HepG2 (cell line): ENCODE results near the gene GNG7. TPM values are rescaled to one million over a fixed set of nuclear protein-coding genes. Genes with fewer than 3 reads are reported as not detected.
A peak's percentile ranks its signal among the peaks of the same experiment; 100 is the strongest.

Experiments
- ATAC-seq: fragments of 200-7000 bp; cut with Tn5 transposase; 3 replicates; pipeline ENCODE4 v1.9.1; 2020; ENCODE audit warnings: mild to moderate bottlenecking, moderate library complexity
- BruUV-seq: library from RNA; stranded (reverse); fragments of 400-500 nt; replicated peaks from 2 replicates; lab custom pipeline; 2021; lab: Mats Ljungman, UMichigan
- CTCF ChIA-PET: fragments of 300-600 bp; formaldehyde crosslinking; extraction: SDS; loops from one replicate; lab custom pipeline; 2021; ENCODE audit warnings: low total read pairs, inconsistent platforms, low intra/inter-chr PET ratio; lab: Yijun Ruan, JAX
- POLR2A ChIA-PET: fragments of 350-600 bp; sonication (Branson Sonifier 250); formaldehyde crosslinking; loops from one replicate; lab custom pipeline; 2020; ENCODE audit warnings: antibody characterized with exemption, inconsistent platforms; lab: Yijun Ruan, JAX
- DNase-seq: peaks from one replicate; pipeline ENCODE4 v3.0.0-alpha.2; 2015; ENCODE audit warnings: low spot score
- FAIRE-seq: peaks from 3 replicates; lab custom pipeline; 2011; peaks lifted over from hg19 to GRCh38; lab: Jason Lieb, UNC
- H2AFZ ChIP-seq: one replicate; pipeline ENCODE4 v1.6.1; 2011; ENCODE audit warnings: low read length, inconsistent platforms
- H3K27ac ChIP-seq: fragments of 300-600 bp; 3 replicates; pipeline ENCODE4 v1.8.0; 2011; ENCODE audit warnings: mixed run types, mild to moderate bottlenecking, mixed read lengths, low read length, inconsistent platforms; ENCODE audit not compliant: insufficient read depth; ENCODE audit errors: extremely low read length
- H3K27me3 ChIP-seq, 2 experiments: fragments of 200-600 bp in 1 of 2; 2 replicates in 1 of 2; 3 replicates in 1 of 2; pipeline versions ENCODE4 v1.6.0 to v1.8.0; 2011; ENCODE audit warnings: low read length in 2 of 2, mild to moderate bottlenecking in 2 of 2, moderate library complexity in 2 of 2, inconsistent platforms in 1 of 2; ENCODE audit not compliant: insufficient read depth in 2 of 2, control insufficient read depth in 1 of 2
- H3K36me3 ChIP-seq, 2 experiments: fragments of 200-600 bp in 1 of 2; replicated peaks in 1 of 2; 2 replicates in 1 of 2; 3 replicates in 1 of 2; pipeline versions ENCODE4 v1.5.1 to v1.8.0; 2011; ENCODE audit warnings: low read length in 2 of 2, inconsistent platforms in 1 of 2; ENCODE audit not compliant: insufficient read depth in 2 of 2, control insufficient read depth in 1 of 2
- H3K4me1 ChIP-seq: 2 replicates; pipeline ENCODE4 v1.5.1; 2012; ENCODE audit warnings: low read length, inconsistent platforms; ENCODE audit not compliant: insufficient read depth
- H3K4me2 ChIP-seq: 2 replicates; pipeline ENCODE4 v1.6.0; 2011; ENCODE audit warnings: low read depth, low read length, inconsistent platforms
- H3K4me3 ChIP-seq, 3 experiments: fragments of 200-600 bp in 1 of 3; sonication (generic), shearing (Covaris generic) in 1 of 3; replicated peaks in 1 of 3; 2 replicates each; pipeline ENCODE4 v1.5.1; 2011 to 2016; ENCODE audit warnings: low read length in 3 of 3, inconsistent platforms in 2 of 3, low read depth in 2 of 3, mild to moderate bottlenecking in 2 of 3, control low read depth in 1 of 3, mixed read lengths in 1 of 3; ENCODE audit not compliant: insufficient read depth in 1 of 3
- H3K79me2 ChIP-seq: one replicate; pipeline ENCODE4 v1.6.1; 2011; ENCODE audit warnings: low read length, inconsistent platforms; ENCODE audit not compliant: insufficient read depth
- H3K9ac ChIP-seq: 2 replicates; pipeline ENCODE4 v1.6.0; 2011; ENCODE audit warnings: mild to moderate bottlenecking, low read depth, low read length, inconsistent platforms; ENCODE audit not compliant: insufficient read depth
- H3K9me3 ChIP-seq: 2 replicates; pipeline ENCODE4 v1.5.1; 2012; ENCODE audit warnings: mild to moderate bottlenecking, low read length
- H4K20me1 ChIP-seq: 2 replicates; pipeline ENCODE4 v1.6.0; 2011; ENCODE audit warnings: inconsistent platforms, mild to moderate bottlenecking, low read length, moderate library complexity; ENCODE audit not compliant: insufficient read depth
- ARNT ChIP-seq: fragments of 450-650 bp; IDR thresholded peaks from 2 replicates; pipeline ENCODE4 v1.6.1; 2017
- ARNTL ChIP-seq: sonication (generic); formaldehyde crosslinking; IDR thresholded peaks from 2 replicates; pipeline ENCODE4 v1.4.0; 2020; ENCODE audit warnings: mild to moderate bottlenecking, missing genetic modification reagents
- ATM ChIP-seq: fragments of 450-650 bp; IDR thresholded peaks from 2 replicates; pipeline ENCODE4 v1.7.1; 2017; ENCODE audit warnings: mild to moderate bottlenecking, borderline replicate concordance
- CBX5 ChIP-seq: sonication (generic); formaldehyde crosslinking; IDR thresholded peaks from 2 replicates; pipeline ENCODE4 v1.4.0; 2020; ENCODE audit warnings: missing genetic modification reagents, borderline replicate concordance
- HDAC6 ChIP-seq: fragments of 200-600 bp; sonication (generic); IDR thresholded peaks from 2 replicates; pipeline ENCODE4 v1.7.0; 2017; ENCODE audit warnings: mild to moderate bottlenecking, antibody characterized with exemption, low read length, low read depth
- KDM2A ChIP-seq: sonication (generic); formaldehyde crosslinking; IDR thresholded peaks from 2 replicates; pipeline ENCODE4 v1.4.0; 2020; ENCODE audit warnings: low read depth, missing genetic modification reagents, borderline replicate concordance
- KDM5B ChIP-seq: sonication (generic); formaldehyde crosslinking; IDR thresholded peaks from 2 replicates; pipeline ENCODE4 v1.4.0; 2020; ENCODE audit warnings: missing genetic modification reagents, mild to moderate bottlenecking, borderline replicate concordance
- LCORL ChIP-seq, 2 experiments: fragments of 450-650 bp in 1 of 2; sonication (generic) in 1 of 2; formaldehyde crosslinking in 1 of 2; IDR thresholded peaks; 2 replicates each; pipeline versions ENCODE4 v1.5.0 to v1.6.1; 2017 to 2020; ENCODE audit warnings: antibody characterized with exemption in 1 of 2, missing genetic modification reagents in 1 of 2
- PRPF4 ChIP-seq: fragments of 200-400 bp; formaldehyde crosslinking; IDR thresholded peaks from 2 replicates; pipeline ENCODE4 v1.6.1; 2016; ENCODE audit warnings: low read length, low read depth; ENCODE audit not compliant: poor library complexity, severe bottlenecking
- TAF1 ChIP-seq: sonication (generic); formaldehyde crosslinking; IDR thresholded peaks from 2 replicates; pipeline ENCODE4 v1.4.0; 2020; ENCODE audit warnings: missing genetic modification reagents
- ZNF296 ChIP-seq: sonication (generic); formaldehyde crosslinking; conservative IDR thresholded peaks from 2 replicates; pipeline ENCODE4 v1.5.0; 2020; ENCODE audit warnings: mild to moderate bottlenecking, missing genetic modification reagents
- ZNF792 ChIP-seq: IDR thresholded peaks from 2 replicates; pipeline ENCODE4 v1.6.1; 2016
- ZNF879 ChIP-seq: sonication (generic); formaldehyde crosslinking; IDR thresholded peaks from 2 replicates; pipeline ENCODE4 v1.8.1; 2023; ENCODE audit warnings: missing genetic modification reagents
- WGBS: methylation state at CpG from one replicate; pipeline ENCODE4 v1.1.6; 2017; ENCODE audit warnings: low lambda C conversion rate; 5-methylcytosine and 5-hydroxymethylcytosine counted together
- in situ Hi-C: cut with HindIII; loops from 2 replicates; pipeline ENCODE4 v1.10.0; 2017; ENCODE audit warnings: low pct_unique_long_range_greater_than_20kb; ENCODE audit not compliant: extremely low pct_ligation_motif_present
- intact Hi-C: fragments of 100-400 bp; cut with micrococcal nuclease; formaldehyde crosslinking; loops from one replicate; pipeline ENCODE4 v1.10.0; 2022; ENCODE audit not compliant: unreplicated experiment
- polyA plus RNA-seq, 8 experiments: library from polyadenylated mRNA; depleted of rRNA in 3 of 8; stranded (reverse) in 7 of 8; unstranded in 1 of 8; fragments of >200 nt; fragmentation: Illumina TruSeq in 4 of 8; extraction: Trizol in 4 of 8; gene quantifications; 2 replicates each; pipeline versions ENCODE4 v1.2.1 to v1.2.3, GENCODE V29; 2011 to 2016; ENCODE audit warnings: low read depth in 4 of 8, missing spikeins in 1 of 8, mixed read lengths in 1 of 8; ENCODE audit not compliant: insufficient read depth in 1 of 8
- total RNA-seq, 5 experiments: library from RNA; depleted of rRNA; stranded (reverse); fragments of >200 nt; fragmentation: Illumina TruSeq; extraction: Trizol; gene quantifications; 2 replicates each; pipeline ENCODE4 v1.2.3, GENCODE V29; 2016; ENCODE audit warnings: low read depth in 1 of 5
- TF ChIP-seq, protein P1 (sequence below): IDR thresholded peaks from 2 replicates; pipeline ENCODE4 v1.6.1; 2016; ENCODE audit warnings: mild to moderate bottlenecking, missing biosample characterization, missing genetic modification reagents
- TF ChIP-seq, protein P2 (sequence below): sonication (generic); formaldehyde crosslinking; IDR thresholded peaks from 2 replicates; pipeline ENCODE4 v1.4.0; 2020; ENCODE audit warnings: missing genetic modification reagents

GNG7 gene
- total and polyA plus RNA-seq, 2 of the 13 experiments (the other 11 are each of a cell fraction or from before 2014, with no cell fraction given), result 1.4 to 3.3 TPM

DNA sequence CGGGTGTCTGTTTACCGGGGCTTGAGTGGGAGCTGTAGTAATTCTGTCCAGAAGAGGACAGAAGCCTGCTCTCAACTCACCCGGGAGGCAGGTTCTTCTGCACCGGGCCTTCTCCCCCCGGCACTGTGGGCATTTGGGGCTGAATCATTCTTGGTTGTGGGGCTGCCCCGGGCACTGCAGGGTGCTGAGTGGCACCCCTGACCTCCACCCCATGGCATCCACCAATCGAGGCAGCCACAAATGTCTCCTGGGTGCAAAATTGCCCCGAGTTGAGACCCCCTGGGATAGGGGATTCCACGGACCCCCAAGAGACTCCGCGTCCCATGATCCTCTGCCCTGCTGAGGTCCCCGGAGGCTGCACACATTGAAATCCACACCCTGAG, 68.8 kb downstream of the GNG7 start:
- no peaks in the 10 kb centered on the region for H3K79me2 ChIP-seq
- ChIA-PET CTCF (no interaction called here), POLR2A (interaction anchor here (0.8 to 1.4 kb wide), 3 partner anchors 9 to 158 kb away, joined by 3 to 5 read pairs (median 4); partner anchors contain the start of gene GADD45B)
- ATAC-seq (no peak), DNase-seq (no peak), FAIRE-seq (no peak)
- H3K27me3 ChIP-seq, result no peaks in the 10 kb centered on the region; a peak in 1 of 5 replicates
- no peaks in the 10 kb centered on the region for H3K36me3 ChIP-seq
- in situ Hi-C loops, result no loop called here
- no peak overlapping the region for H3K27ac ChIP-seq
- no TSS peak for BruUV-seq
- H4K20me1 ChIP-seq, result no peaks in the 10 kb centered on the region
- 35% methylated on average over 6 of the region's 12 CpGs for WGBS
- TF ChIP-seq KDM5B (CRISPR knock-in tag), result 0 out of 2 replicates have a peak, but pooled peaks have one; percentile 12
- TF ChIP-seq ZNF296, result no peak
- H3K9ac ChIP-seq, result no peak overlapping the region
- peaks cover 73% of the 10 kb centered on the region for H3K4me1 ChIP-seq
- intact Hi-C loops, result no loop called here
- H3K9me3 ChIP-seq, result peaks cover 11% of the 10 kb centered on the region
- no peak overlapping the region for H2AFZ ChIP-seq
- no peak overlapping the region for H3K4me3 ChIP-seq
- H3K4me2 ChIP-seq, result no peak overlapping the region

DNA sequence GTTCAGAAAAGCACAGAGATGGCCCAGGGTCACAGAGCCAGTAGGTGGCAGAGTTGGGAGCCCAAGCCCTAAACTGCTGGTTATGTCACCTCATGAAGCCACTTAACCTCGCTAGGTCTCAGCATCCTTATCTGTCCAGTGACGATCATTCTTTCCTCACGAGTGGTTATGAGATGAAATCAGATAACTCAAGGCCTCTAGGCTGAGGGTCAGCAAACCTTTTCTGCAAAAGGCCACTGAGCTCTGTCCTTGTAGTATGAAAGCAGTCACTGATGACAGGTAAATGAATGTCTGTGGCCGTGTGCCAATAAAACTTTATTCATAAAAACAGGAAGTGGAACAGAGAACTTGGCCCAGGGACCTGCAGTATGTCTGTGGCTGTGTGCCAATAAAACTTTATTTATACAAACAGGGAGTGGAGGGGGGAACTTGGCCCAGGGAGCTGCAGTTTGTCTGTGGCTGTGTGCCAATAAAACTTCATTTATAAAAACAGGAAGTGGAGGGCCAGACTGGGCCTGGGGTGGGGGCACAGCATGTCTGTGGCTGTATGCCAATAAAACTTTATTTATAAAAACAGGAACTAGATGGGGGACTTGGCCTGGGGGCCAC, 71.2 kb downstream of the GNG7 start:
- ATAC-seq (no peak), DNase-seq (no peak), FAIRE-seq (no peak)
- Histone ChIP-seq H3K27me3 (no peaks in the 10 kb centered on the region; a peak in 1 of 5 replicates), H3K4me3 (no peak overlapping the region), H3K4me1 (peaks cover 68% of the 10 kb centered on the region), H3K9ac (no peak overlapping the region), H3K4me2 (no peak overlapping the region), H2AFZ (no peak overlapping the region), H3K79me2 (no peaks in the 10 kb centered on the region), H3K9me3 (peaks cover 11% of the 10 kb centered on the region), H4K20me1 (no peaks in the 10 kb centered on the region), H3K27ac (no peak overlapping the region), H3K36me3 (no peaks in the 10 kb centered on the region)
- CTCF ChIA-PET, result no interaction called here
- WGBS, result 66% methylated on average over 4 of the region's 4 CpGs
- in situ Hi-C loops (no loop called here), intact Hi-C loops (no loop called here)
- no TSS peak for BruUV-seq
- POLR2A ChIA-PET, result no interaction called here
- TF ChIP-seq CBX5 (CRISPR knock-in tag), result no peak
- TF ChIP-seq, protein P1, sequence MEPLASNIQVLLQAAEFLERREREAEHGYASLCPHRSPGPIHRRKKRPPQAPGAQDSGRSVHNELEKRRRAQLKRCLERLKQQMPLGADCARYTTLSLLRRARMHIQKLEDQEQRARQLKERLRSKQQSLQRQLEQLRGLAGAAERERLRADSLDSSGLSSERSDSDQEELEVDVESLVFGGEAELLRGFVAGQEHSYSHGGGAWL (CRISPR knock-in tag), result no peak
- TF ChIP-seq ZNF879, result no peak
- TF ChIP-seq PRPF4, result peak; percentile 30
- no peak for TF ChIP-seq HDAC6
- no peak for TF ChIP-seq ARNTL (CRISPR knock-in tag)
- no peak for TF ChIP-seq ZNF792 (CRISPR knock-in tag)
- TF ChIP-seq, protein P2, sequence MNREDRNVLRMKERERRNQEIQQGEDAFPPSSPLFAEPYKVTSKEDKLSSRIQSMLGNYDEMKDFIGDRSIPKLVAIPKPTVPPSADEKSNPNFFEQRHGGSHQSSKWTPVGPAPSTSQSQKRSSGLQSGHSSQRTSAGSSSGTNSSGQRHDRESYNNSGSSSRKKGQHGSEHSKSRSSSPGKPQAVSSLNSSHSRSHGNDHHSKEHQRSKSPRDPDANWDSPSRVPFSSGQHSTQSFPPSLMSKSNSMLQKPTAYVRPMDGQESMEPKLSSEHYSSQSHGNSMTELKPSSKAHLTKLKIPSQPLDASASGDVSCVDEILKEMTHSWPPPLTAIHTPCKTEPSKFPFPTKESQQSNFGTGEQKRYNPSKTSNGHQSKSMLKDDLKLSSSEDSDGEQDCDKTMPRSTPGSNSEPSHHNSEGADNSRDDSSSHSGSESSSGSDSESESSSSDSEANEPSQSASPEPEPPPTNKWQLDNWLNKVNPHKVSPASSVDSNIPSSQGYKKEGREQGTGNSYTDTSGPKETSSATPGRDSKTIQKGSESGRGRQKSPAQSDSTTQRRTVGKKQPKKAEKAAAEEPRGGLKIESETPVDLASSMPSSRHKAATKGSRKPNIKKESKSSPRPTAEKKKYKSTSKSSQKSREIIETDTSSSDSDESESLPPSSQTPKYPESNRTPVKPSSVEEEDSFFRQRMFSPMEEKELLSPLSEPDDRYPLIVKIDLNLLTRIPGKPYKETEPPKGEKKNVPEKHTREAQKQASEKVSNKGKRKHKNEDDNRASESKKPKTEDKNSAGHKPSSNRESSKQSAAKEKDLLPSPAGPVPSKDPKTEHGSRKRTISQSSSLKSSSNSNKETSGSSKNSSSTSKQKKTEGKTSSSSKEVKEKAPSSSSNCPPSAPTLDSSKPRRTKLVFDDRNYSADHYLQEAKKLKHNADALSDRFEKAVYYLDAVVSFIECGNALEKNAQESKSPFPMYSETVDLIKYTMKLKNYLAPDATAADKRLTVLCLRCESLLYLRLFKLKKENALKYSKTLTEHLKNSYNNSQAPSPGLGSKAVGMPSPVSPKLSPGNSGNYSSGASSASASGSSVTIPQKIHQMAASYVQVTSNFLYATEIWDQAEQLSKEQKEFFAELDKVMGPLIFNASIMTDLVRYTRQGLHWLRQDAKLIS (CRISPR knock-in tag), result no peak
- TF ChIP-seq ARNT, result no peak
- no peak for TF ChIP-seq KDM2A (CRISPR knock-in tag)
- no peak for TF ChIP-seq ATM
- TF ChIP-seq LCORL (IDR thresholded peaks at IDR 0.05), result no peak
- no peak for TF ChIP-seq LCORL (CRISPR knock-in tag; IDR thresholded peaks at IDR 0.05)
- TF ChIP-seq TAF1, result no peak
